Kidney (tissue), 14 donors: Measurements from ENCODE around the gene WBP2NL. TPM values are rescaled to one million over a fixed set of nuclear protein-coding genes. Genes with fewer than 3 reads are reported as not detected.

Experiments
- DNase-seq, 5 donors: peaks; one replicate each; pipeline ENCODE4 v3.0.0-alpha.2; 2013 to 2020
- FAIRE-seq: peaks from 2 replicates; lab custom pipeline; 2012; peaks lifted over from hg19 to GRCh38; lab: Jason Lieb, UNC
- H3K27ac ChIP-seq, 2 donors: one replicate each; pipeline ENCODE4 v1.7.0; 2013; ENCODE audit warnings: low read depth in 2 of 2, low read length in 2 of 2, inconsistent platforms in 1 of 2
- H3K27me3 ChIP-seq: one replicate; pipeline ENCODE4 v1.7.1; 2013; ENCODE audit warnings: low read length, inconsistent platforms; ENCODE audit not compliant: control insufficient read depth, insufficient read depth
- H3K36me3 ChIP-seq, 3 donors: one replicate each; pipeline versions ENCODE4 v1.7.0 to v1.7.1; 2013; ENCODE audit warnings: low read length in 3 of 3, control low read depth in 1 of 3, inconsistent platforms in 1 of 3; ENCODE audit not compliant: insufficient read depth in 3 of 3, control insufficient read depth in 2 of 3
- H3K4me1 ChIP-seq, 3 donors: one replicate each; pipeline versions ENCODE4 v1.7.0 to v1.7.1; 2013; ENCODE audit warnings: low read length in 3 of 3, inconsistent platforms in 1 of 3, low read depth in 1 of 3; ENCODE audit not compliant: control insufficient read depth in 2 of 3, insufficient read depth in 2 of 3
- H3K4me3 ChIP-seq, 3 donors: one replicate each; pipeline versions ENCODE4 v1.7.0 to v1.8.1; 2013; ENCODE audit warnings: low read length in 3 of 3, control low read depth in 1 of 3, inconsistent platforms in 1 of 3
- H3K9ac ChIP-seq, 3 donors: one replicate each; pipeline versions ENCODE4 v1.7.0 to v1.7.1; 2013; ENCODE audit warnings: low read length in 3 of 3, control low read depth in 1 of 3, inconsistent platforms in 1 of 3
- H3K9me3 ChIP-seq, 3 donors: one replicate each; pipeline versions ENCODE4 v1.7.0 to v1.7.1; 2013; ENCODE audit warnings: low read length in 3 of 3, control low read depth in 1 of 3, inconsistent platforms in 1 of 3; ENCODE audit not compliant: control insufficient read depth in 2 of 3, insufficient read depth in 1 of 3
- CTCF ChIP-seq: IDR thresholded peaks from 3 replicates; pipeline ENCODE4 v1.5.1; 2012; ENCODE audit warnings: mild to moderate bottlenecking, moderate library complexity, borderline replicate concordance; ENCODE audit not compliant: insufficient read depth; ENCODE audit errors: extremely low read depth
- intact Hi-C: fragments of 100-400 bp; cut with DNase I; formaldehyde crosslinking; loops from one replicate; pipeline ENCODE4 v1.11.1; 2022
- polyA plus RNA-seq: library from polyadenylated mRNA; stranded (reverse); fragments of 350-450 nt; fragmentation: Illumina TruSeq; extraction: RNeasy Lipid Tissue Mini Kit (QIAGEN cat#74804); gene quantifications from one replicate; pipeline ENCODE4 v1.2.3, GENCODE V29; 2014; ENCODE audit warnings: low read depth, low replicate concordance; ENCODE audit not compliant: insufficient read depth
- total RNA-seq: library from RNA; stranded (reverse); fragmentation: NEBNext Ultra II Directional; extraction: Animal tissue kit (Norgen Biotek cat#: 25700); gene quantifications from one replicate; pipeline ENCODE4 v1.2.1, GENCODE V29; 2021
- donor health status: control.
- donor health status: control.
- donor health status: control.
- donor health status: control.
- donor health status: control.
- donor health status: DM: yes; HTN: yes; CAD: no.
- donor health status: Normal renal cell carcinoma (clear cell type).

Gene WBP2NL
- total and polyA plus RNA-seq, 2 donors from 2014 or later, result 0.84 to 2.5 TPM

GRCh38 chr22:41983513-41984405 lies 14.8 kb upstream of the WBP2NL start:
- Histone ChIP-seq H3K4me1 (no peaks in the 10 kb centered on the region), H3K27me3 (no peaks in the 10 kb centered on the region), H3K9ac (no peak overlapping the region), H3K9me3 (no peaks in the 10 kb centered on the region), H3K36me3 (no peaks in the 10 kb centered on the region), H3K27ac (no peak overlapping the region), H3K4me3 (no peak overlapping the region)
- no peak for TF ChIP-seq CTCF
- intact Hi-C loops, result no loop called here
- no peak for FAIRE-seq
- DNase-seq, result peak in 1 of 5 donors; percentile 7

DNA sequence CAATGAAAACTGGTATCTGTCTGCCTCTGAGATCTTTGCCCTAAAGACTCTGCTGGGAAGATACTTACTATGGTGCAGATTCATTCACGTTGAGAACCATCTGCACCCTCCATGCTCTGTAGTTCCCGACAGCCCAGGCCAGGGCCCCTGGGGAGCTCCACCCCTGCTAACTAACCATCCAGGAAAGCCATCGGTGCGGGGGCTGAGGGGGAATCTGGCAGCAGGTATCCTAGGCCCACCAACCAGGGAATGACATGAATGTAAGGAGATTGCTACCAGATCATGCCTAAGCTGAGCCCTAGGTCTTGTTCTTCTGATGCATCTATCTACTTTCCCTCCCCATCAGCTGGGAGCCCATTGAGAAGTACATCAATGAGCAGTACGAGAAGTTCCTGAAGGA lies 11.3 kb upstream of the WBP2NL start:
- intact Hi-C loops, result no loop called here
- Histone ChIP-seq H3K36me3 (no peaks in the 10 kb centered on the region), H3K27ac (no peak overlapping the region), H3K4me3 (no peak overlapping the region), H3K27me3 (no peaks in the 10 kb centered on the region), H3K4me1 (no peaks in the 10 kb centered on the region), H3K9ac (no peak overlapping the region), H3K9me3 (no peaks in the 10 kb centered on the region)
- no peak for FAIRE-seq
- no peak for TF ChIP-seq CTCF
- no peak for DNase-seq

GRCh38 chr22:41989246-41989645 lies 9.3 kb upstream of the WBP2NL start:
- Histone ChIP-seq H3K36me3 (no peaks in the 10 kb centered on the region), H3K9ac (no peak overlapping the region), H3K4me1 (no peaks in the 10 kb centered on the region), H3K4me3 (no peak overlapping the region), H3K27me3 (no peaks in the 10 kb centered on the region), H3K9me3 (no peaks in the 10 kb centered on the region), H3K27ac (no peak overlapping the region)
- DNase-seq, result no peak
- intact Hi-C loops, result no loop called here
- no peak for TF ChIP-seq CTCF
- FAIRE-seq, result no peak

DNA sequence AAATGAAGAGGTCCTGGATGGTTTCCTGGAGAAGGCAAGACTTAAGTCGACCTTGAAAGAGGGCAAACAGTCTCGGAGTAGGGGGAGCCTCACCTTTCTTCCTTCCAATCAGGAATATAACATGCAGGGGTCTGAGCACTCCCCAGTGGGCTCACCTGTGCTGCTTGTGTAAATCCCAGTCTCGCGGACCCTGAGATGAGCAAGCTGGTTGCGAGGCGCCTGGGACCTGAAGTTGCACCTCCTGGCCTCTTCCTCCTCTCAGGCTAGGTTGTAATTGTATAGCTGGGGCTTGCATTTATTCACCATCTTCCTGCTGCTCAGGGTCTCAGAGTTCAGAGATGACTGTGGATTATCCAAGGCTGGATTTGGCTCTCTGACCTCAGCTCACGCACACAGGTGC lies 7.5 kb upstream of the WBP2NL start:
- FAIRE-seq, result no peak

More for the DNA sequence above, 7.5 kb upstream of the WBP2NL start:
- H3K4me1 ChIP-seq, result no peaks in the 10 kb centered on the region
- H3K36me3 ChIP-seq, result no peaks in the 10 kb centered on the region
- H3K9me3 ChIP-seq, result no peaks in the 10 kb centered on the region
- H3K4me3 ChIP-seq, result no peak overlapping the region
- no peaks in the 10 kb centered on the region for H3K27me3 ChIP-seq
- no peak overlapping the region for H3K9ac ChIP-seq
- no peak overlapping the region for H3K27ac ChIP-seq
- DNase-seq, result no peak
- intact Hi-C loops, result no loop called here
- no peak for TF ChIP-seq CTCF
